ENCODE measurements around the gene WLS. TPM values are rescaled to one million over a fixed set of nuclear protein-coding genes. Genes with fewer than 3 reads are reported as not detected.

Gene WLS
- total RNA-seq, 1 donor from 2014 or later = 68.0 TPM

DNA sequence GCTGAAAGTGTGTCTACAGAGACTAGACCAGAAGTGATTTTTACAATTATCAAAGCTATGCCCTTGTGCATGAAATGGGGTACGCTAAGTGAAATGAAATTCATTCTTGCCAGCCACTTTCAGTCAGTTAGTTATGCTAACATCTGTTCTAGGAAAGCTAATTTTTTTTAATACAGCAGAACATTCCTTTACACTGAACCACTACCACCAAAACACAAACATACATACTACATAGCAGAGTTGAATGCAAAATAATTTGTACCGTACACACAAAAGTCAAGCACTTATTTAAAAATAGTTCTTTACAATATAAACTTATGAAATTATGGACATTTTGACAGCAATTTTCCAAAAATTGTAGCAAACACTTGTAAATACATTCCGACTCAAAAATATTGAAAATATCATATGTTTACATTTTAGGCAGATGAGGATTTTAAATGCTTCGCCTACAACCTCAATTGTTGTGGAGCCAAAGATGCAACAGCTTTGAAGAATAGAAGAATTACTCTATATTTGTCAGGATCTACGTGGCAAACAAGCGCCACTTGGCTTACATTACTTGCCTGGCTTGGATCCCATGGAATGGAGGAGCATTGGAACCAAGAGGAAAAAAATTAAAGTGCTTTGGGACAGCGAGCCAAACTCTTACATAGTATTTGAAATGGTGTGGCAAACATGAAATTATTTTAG is 30.6 kb downstream of the WLS start:
- H3K27ac ChIP-seq = no peak overlapping the region
- H3K27me3 ChIP-seq = no peaks in the 10 kb centered on the region
- H3K36me3 ChIP-seq = no peaks in the 10 kb centered on the region
- no peak overlapping the region for H3K4me3 ChIP-seq
- DNase-seq (ENCODE audit: extremely low spot score in 2 of 2) = no peak
- peaks cover 63% of the 10 kb centered on the region for H3K4me1 ChIP-seq
- TF ChIP-seq POLR2A (IDR thresholded peaks at IDR 0.05) (no peak), POLR2AphosphoS5 (IDR thresholded peaks at IDR 0.05; ENCODE audit: insufficient read depth in 1 of 2, low read depth in 1 of 2) (no peak)
- TF ChIP-seq, protein P1, sequence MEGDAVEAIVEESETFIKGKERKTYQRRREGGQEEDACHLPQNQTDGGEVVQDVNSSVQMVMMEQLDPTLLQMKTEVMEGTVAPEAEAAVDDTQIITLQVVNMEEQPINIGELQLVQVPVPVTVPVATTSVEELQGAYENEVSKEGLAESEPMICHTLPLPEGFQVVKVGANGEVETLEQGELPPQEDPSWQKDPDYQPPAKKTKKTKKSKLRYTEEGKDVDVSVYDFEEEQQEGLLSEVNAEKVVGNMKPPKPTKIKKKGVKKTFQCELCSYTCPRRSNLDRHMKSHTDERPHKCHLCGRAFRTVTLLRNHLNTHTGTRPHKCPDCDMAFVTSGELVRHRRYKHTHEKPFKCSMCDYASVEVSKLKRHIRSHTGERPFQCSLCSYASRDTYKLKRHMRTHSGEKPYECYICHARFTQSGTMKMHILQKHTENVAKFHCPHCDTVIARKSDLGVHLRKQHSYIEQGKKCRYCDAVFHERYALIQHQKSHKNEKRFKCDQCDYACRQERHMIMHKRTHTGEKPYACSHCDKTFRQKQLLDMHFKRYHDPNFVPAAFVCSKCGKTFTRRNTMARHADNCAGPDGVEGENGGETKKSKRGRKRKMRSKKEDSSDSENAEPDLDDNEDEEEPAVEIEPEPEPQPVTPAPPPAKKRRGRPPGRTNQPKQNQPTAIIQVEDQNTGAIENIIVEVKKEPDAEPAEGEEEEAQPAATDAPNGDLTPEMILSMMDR (IDR thresholded peaks at IDR 0.05) = no peak
- intact Hi-C loops (cut with DNase I) = no loop called here
- no peaks in the 10 kb centered on the region for H3K9me3 ChIP-seq

DNA sequence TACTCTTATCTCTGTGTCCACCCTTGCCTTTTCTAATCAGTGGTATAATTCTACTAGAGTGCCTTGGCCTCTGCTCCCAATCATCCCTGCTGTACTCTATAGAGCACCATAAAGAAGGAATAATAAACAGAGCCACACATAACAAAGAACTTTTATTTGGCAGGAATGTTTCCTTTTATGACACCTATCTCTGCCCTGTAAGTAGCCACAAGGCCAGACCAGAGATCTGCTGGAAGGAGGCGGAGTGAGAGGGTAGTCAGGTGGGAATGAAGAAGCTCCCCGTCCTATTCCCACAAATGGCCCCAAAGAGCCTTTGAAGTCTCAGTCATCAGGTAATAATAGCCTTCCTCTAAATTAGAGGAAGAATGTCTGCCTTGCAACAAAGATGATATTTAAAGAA is 32.7 kb downstream of the WLS start:
- no peaks in the 10 kb centered on the region for H3K9me3 ChIP-seq
- intact Hi-C loops (cut with DNase I) = no loop called here
- no peak for DNase-seq (ENCODE audit: extremely low spot score in 2 of 2)
- H3K27me3 ChIP-seq = no peaks in the 10 kb centered on the region
- TF ChIP-seq POLR2AphosphoS5 (IDR thresholded peaks at IDR 0.05; ENCODE audit: insufficient read depth in 1 of 2, low read depth in 1 of 2) (no peak), POLR2A (IDR thresholded peaks at IDR 0.05) (no peak)
- TF ChIP-seq, protein P1 (IDR thresholded peaks at IDR 0.05) = no peak
- H3K4me3 ChIP-seq = no peak overlapping the region
- H3K36me3 ChIP-seq = no peaks in the 10 kb centered on the region
- H3K4me1 ChIP-seq = peaks cover 50% of the 10 kb centered on the region
- H3K27ac ChIP-seq = no peak overlapping the region

DNA sequence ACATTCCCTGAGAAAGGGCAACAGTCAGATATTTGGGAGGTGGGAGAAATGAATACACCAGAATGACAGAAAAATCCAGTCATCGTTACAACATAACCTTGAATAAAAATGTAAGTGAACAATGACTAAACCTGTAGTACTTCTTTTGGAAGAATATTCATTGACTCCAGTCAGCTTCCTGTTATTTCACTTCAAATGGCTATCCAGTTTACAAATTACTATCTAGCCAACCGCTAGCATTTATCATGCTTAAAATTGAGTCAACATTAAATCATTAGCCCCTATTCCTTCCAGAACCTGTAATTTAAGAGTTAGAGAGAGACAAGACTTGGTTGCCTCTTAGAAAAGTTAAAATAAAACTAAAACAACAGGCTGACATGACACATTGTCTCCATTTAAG is 33.6 kb downstream of the WLS start:
- intact Hi-C loops (cut with DNase I) = no loop called here

DNA sequence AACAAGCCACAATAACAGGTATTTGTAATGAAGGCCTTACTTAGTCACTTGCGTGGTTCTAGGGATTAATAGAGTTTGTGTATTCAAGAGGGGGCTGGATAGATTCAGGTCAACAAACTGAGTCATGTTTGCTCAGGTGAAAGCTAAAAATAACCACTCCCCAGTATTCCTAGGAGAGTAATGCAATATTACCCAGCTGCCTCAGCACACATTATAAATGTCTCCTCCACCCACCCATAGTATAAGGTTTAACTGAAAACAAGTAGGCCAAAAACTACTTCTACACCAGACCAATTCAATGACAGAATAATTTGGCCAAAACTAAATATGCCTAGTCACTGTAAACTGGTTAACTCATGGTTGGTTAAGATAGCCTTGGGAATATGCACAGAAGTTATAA is 34.4 kb downstream of the WLS start:
- Histone ChIP-seq H3K27me3 (no peaks in the 10 kb centered on the region), H3K4me3 (no peak overlapping the region), H3K4me1 (peaks cover 50% of the 10 kb centered on the region), H3K9me3 (no peaks in the 10 kb centered on the region), H3K27ac (no peak overlapping the region), H3K36me3 (no peaks in the 10 kb centered on the region)
- intact Hi-C loops (cut with DNase I) = no loop called here
- no peak for DNase-seq (ENCODE audit: extremely low spot score in 2 of 2)
- peak in 1 of 2 donors; percentile 65 for TF ChIP-seq POLR2AphosphoS5 (IDR thresholded peaks at IDR 0.05; ENCODE audit: insufficient read depth in 1 of 2, low read depth in 1 of 2)
- TF ChIP-seq, protein P1 (IDR thresholded peaks at IDR 0.05) = no peak
- TF ChIP-seq POLR2A (IDR thresholded peaks at IDR 0.05) = no peak

More for the DNA sequence above, 33.6 kb downstream of the WLS start:
- H3K4me1 ChIP-seq = peaks cover 50% of the 10 kb centered on the region
- H3K36me3 ChIP-seq = no peaks in the 10 kb centered on the region
- H3K9me3 ChIP-seq = no peaks in the 10 kb centered on the region
- H3K27ac ChIP-seq = no peak overlapping the region
- no peak for DNase-seq (ENCODE audit: extremely low spot score in 2 of 2)
- H3K27me3 ChIP-seq = no peaks in the 10 kb centered on the region
- no peak for TF ChIP-seq POLR2AphosphoS5 (IDR thresholded peaks at IDR 0.05; ENCODE audit: insufficient read depth in 1 of 2, low read depth in 1 of 2)
- no peak for TF ChIP-seq POLR2A (IDR thresholded peaks at IDR 0.05)
- H3K4me3 ChIP-seq = no peak overlapping the region

DNA sequence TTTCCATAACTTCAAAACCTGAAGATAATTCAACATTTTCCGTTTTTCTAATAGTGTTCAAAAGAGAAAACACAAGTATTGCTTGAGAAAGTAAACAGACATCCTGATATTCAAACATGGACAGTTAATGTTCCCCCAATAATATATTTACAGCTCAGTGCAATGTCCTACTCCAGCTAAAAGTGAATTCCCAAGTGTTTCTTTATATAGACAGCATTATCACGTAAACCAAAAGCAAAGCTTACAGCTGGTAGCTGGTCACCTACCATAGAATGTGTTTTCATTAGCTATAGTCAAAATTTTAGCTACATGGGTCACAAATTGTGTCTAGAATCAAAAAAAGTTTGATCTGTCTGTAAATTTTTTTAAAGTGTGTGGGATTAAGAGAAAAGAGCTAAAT is 34.9 kb downstream of the WLS start:
- TF ChIP-seq POLR2A (IDR thresholded peaks at IDR 0.05) (no peak), POLR2AphosphoS5 (IDR thresholded peaks at IDR 0.05; ENCODE audit: insufficient read depth in 1 of 2, low read depth in 1 of 2) (no peak)
- TF ChIP-seq, protein P1 (IDR thresholded peaks at IDR 0.05) = no peak
- H3K4me1 ChIP-seq = peaks cover 46% of the 10 kb centered on the region
- intact Hi-C loops (cut with DNase I) = no loop called here
- no peak for DNase-seq (ENCODE audit: extremely low spot score in 2 of 2)
- no peak overlapping the region for H3K4me3 ChIP-seq
- no peaks in the 10 kb centered on the region for H3K27me3 ChIP-seq
- H3K9me3 ChIP-seq = no peaks in the 10 kb centered on the region
- no peak overlapping the region for H3K27ac ChIP-seq
- no peaks in the 10 kb centered on the region for H3K36me3 ChIP-seq

Data from vagina (tissue), 2 donors.